ENCODE measurements around the gene SERPINE2. TPM values are rescaled to one million over a fixed set of nuclear protein-coding genes. Genes with fewer than 3 reads are reported as not detected.

SERPINE2 gene
- total RNA-seq, 1 donor, result 242 TPM

GRCh38 chr2:223949241-223949840 lies 89.7 kb downstream of the SERPINE2 start:
- no peak overlapping the region for H3K4me3 ChIP-seq (ENCODE audit: low read depth, low read length)
- TF ChIP-seq CTCF (IDR thresholded peaks at IDR 0.05; ENCODE audit: insufficient read depth, low read depth, low read length), result no peak
- DNase-seq (ENCODE audit: low read depth), result no peak

- DNase-seq (ENCODE audit: low read depth), result no peak
- TF ChIP-seq CTCF (IDR thresholded peaks at IDR 0.05; ENCODE audit: insufficient read depth, low read depth, low read length), result no peak
- no peak overlapping the region for H3K4me3 ChIP-seq (ENCODE audit: low read depth, low read length)
These were observed 91.3 kb downstream of the SERPINE2 start for GRCh38 chr2:223947711-223948205.

GRCh38 chr2:223945755-223946154 lies 93.3 kb downstream of the SERPINE2 start:
- TF ChIP-seq CTCF (IDR thresholded peaks at IDR 0.05; ENCODE audit: insufficient read depth, low read depth, low read length), result no peak
- H3K4me3 ChIP-seq (ENCODE audit: low read depth, low read length), result no peak overlapping the region
- no peak for DNase-seq (ENCODE audit: low read depth)

- H3K4me3 ChIP-seq (ENCODE audit: low read depth, low read length), result peak within 1 kb of the TSS; percentile 95
- DNase-seq (ENCODE audit: low read depth), result peak; percentile 89
- TF ChIP-seq CTCF (IDR thresholded peaks at IDR 0.05; ENCODE audit: insufficient read depth, low read depth, low read length), result no peak
These were observed 94.2 kb downstream of the SERPINE2 start, which contains the start of gene WDFY1 for GRCh38 chr2:223944703-223945531. Gene WDFY1 (minus strand): TSS chr2:223945335. CDS start chr2:223945284, 51 bp downstream.

- H3K4me3 ChIP-seq (ENCODE audit: low read depth, low read length), result peak overlapping the region; percentile 95
- DNase-seq (ENCODE audit: low read depth), result peak; percentile 32
- no peak for TF ChIP-seq CTCF (IDR thresholded peaks at IDR 0.05; ENCODE audit: insufficient read depth, low read depth, low read length)
These were observed 94.9 kb downstream of the SERPINE2 start for GRCh38 chr2:223944166-223944702.

- peak overlapping the region; percentile 95 for H3K4me3 ChIP-seq (ENCODE audit: low read depth, low read length)
- TF ChIP-seq CTCF (IDR thresholded peaks at IDR 0.05; ENCODE audit: insufficient read depth, low read depth, low read length), result no peak
- DNase-seq (ENCODE audit: low read depth), result peak; percentile 59
These were observed 95.5 kb downstream of the SERPINE2 start for GRCh38 chr2:223943561-223944008.

Data from fibroblast of villous mesenchyme (primary cell).